ENCODE data around the gene CELF1.

DNA sequence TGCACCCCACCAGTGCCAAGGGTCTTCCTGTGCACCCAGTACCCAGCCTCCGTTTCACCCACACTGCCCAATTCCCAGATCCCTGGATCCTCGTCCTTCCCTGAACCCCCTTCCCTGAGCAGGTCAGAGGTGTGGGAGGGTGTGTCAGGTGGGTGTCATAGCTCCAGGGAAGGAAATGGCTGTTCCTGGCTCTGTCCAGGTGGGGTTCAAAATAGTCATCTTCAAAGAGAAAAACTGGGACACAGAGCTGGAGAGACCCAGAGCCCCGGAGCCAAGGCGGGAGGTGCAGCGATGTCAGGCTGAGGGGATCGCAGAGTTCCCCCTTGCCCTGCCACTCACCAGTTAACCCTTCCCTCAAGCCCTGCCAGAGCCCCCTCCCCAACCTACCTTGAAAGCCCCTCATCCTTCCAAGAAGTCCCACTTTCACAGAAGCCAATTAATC lies 40.6 kb upstream of the CELF1 start:
- TF ChIP-seq CTCF (conservative IDR thresholded peaks at IDR 0.05; ENCODE audit: low read depth in 2 of 2) (no peak), POLR2AphosphoS5 (IDR thresholded peaks at IDR 0.05; ENCODE audit: low read depth) (no peak), EZH2 (IDR thresholded peaks at IDR 0.05; ENCODE audit: low read depth, unreplicated experiment) (no peak), EZH2phosphoT487 (IDR thresholded peaks at IDR 0.05; ENCODE audit: unreplicated experiment) (no peak)
- TF ChIP-seq, protein P1, sequence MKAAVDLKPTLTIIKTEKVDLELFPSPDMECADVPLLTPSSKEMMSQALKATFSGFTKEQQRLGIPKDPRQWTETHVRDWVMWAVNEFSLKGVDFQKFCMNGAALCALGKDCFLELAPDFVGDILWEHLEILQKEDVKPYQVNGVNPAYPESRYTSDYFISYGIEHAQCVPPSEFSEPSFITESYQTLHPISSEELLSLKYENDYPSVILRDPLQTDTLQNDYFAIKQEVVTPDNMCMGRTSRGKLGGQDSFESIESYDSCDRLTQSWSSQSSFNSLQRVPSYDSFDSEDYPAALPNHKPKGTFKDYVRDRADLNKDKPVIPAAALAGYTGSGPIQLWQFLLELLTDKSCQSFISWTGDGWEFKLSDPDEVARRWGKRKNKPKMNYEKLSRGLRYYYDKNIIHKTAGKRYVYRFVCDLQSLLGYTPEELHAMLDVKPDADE (IDR thresholded peaks at IDR 0.05) = no peak

Measured in GM23338 (cell line).